ENCODE results near the gene RND2.

The RND2 gene

GRCh38 chr17:43006639-43007551 is 18.1 kb upstream of the RND2 start, which contains the start of gene IFI35:
IFI35 (plus strand) TSS chr17:43006784; CDS start chr17:43006948, 164 bp downstream.
- peak; percentile 98 for ATAC-seq

- ATAC-seq, result no peak
These were observed 14.2 kb upstream of the RND2 start for GRCh38 chr17:43010667-43011308.

- ATAC-seq, result no peak
These were observed 13.1 kb upstream of the RND2 start for GRCh38 chr17:43011728-43012472.

- ATAC-seq, result no peak
These were observed 11.7 kb upstream of the RND2 start for GRCh38 chr17:43013296-43013695.

- no peak for ATAC-seq
These were observed 10.9 kb upstream of the RND2 start for GRCh38 chr17:43014020-43014648.

- ATAC-seq, result no peak
These were observed 10.1 kb upstream of the RND2 start for GRCh38 chr17:43014649-43015542.

GRCh38 chr17:43015579-43015978 is 9.5 kb upstream of the RND2 start:
- ATAC-seq, result no peak

- no peak for ATAC-seq
These were observed 8.8 kb upstream of the RND2 start for GRCh38 chr17:43016216-43016615.

GRCh38 chr17:43018008-43018853 is 6.8 kb upstream of the RND2 start:
- ATAC-seq, result peak in 1 of 2 donors; percentile 12

GRCh38 chr17:43018932-43019331 is 6.1 kb upstream of the RND2 start:
- no peak for ATAC-seq

GRCh38 chr17:43019418-43019817 is 5.6 kb upstream of the RND2 start:
- ATAC-seq, result no peak

GRCh38 chr17:43020030-43020621 is 4.9 kb upstream of the RND2 start:
- ATAC-seq, result no peak

- ATAC-seq, result no peak
These were observed 4.0 kb upstream of the RND2 start for GRCh38 chr17:43020789-43021740.

- peak; percentile 55 to 68 for ATAC-seq
These were observed 3.1 kb upstream of the RND2 start, which contains the start of gene VAT1 for GRCh38 chr17:43021741-43022512. VAT1 (minus strand) TSS chr17:43022385; CDS start chr17:43022322, 63 bp downstream.

GRCh38 chr17:43025290-43025657 is 243 bp downstream of the RND2 start:
- ATAC-seq, result no peak

GRCh38 chr17:43025766-43026537 is 921 bp downstream of the RND2 start:
- ATAC-seq, result no peak

GRCh38 chr17:43026595-43026994 is 1.6 kb downstream of the RND2 start:
- ATAC-seq, result no peak
